Measurements from ENCODE around the gene ABLIM2.

Gene ABLIM2

DNA sequence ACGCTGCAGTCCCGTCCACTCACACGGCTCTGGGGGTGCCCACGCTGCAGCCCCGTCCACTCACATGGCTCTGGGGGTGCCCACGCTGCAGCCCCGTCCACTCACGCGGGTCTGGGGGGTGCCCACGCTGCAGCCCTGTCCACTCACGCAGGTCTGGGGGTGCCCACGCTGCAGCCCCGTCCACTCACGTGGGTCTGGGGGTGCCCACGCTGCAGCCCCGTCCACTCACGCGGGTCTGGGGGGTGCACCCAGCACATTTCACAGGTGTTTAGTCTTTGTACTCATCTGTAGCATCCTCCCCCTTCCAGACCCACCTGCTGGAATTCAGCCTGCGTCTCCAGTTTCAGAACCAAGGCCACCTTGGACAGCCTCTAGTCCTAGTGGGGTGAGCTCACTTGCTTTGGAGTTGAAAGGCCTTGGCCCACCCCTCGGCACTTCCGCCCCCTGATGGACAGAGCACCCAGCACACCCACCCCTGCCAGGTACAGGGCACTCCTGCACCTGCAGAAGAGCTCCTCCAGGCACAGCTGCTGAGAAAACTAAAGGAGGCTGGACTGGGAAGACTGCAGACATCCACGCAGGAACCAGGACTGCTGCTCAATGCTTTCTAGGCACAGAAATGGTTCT lies 73.0 kb downstream of the ABLIM2 start:
- no peak for DNase-seq

DNA sequence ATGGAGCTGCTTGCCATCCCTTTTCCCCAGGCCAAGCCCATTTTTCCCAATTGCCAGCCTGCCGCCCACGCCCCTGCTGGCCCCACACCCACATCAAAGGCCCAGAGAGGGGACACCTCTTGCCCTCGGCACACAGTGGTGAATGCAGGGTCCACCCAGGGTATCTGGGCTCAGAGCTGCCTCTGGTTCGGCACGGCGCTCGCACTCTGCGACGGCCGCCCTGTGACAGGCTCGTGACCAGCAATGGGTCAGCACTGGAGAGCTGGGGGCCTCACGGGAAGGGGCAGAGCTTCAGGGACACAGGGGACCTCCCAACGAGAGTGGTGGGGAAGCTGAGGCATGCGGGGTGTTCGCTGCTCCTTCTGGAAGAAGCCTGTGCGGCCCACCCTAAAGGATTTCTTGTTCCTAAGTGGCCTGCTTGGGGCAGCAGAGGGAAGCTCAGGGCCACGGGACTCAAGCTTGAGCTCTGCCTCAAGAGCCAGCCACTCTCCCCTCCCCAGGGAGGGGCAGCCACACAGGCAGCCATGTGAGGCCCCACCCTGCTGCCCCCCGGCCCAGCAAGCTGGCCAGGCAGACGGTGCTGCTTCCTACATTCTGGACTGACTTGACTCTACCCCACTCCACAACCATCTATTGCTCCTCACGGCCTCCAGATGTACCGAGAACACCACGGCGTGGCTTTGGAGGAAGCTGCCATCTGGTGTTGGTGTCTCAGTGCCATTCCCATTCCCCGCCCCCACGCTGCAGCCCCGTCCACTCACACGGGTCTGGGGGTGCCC lies 73.7 kb downstream of the ABLIM2 start:
- DNase-seq = no peak

DNA sequence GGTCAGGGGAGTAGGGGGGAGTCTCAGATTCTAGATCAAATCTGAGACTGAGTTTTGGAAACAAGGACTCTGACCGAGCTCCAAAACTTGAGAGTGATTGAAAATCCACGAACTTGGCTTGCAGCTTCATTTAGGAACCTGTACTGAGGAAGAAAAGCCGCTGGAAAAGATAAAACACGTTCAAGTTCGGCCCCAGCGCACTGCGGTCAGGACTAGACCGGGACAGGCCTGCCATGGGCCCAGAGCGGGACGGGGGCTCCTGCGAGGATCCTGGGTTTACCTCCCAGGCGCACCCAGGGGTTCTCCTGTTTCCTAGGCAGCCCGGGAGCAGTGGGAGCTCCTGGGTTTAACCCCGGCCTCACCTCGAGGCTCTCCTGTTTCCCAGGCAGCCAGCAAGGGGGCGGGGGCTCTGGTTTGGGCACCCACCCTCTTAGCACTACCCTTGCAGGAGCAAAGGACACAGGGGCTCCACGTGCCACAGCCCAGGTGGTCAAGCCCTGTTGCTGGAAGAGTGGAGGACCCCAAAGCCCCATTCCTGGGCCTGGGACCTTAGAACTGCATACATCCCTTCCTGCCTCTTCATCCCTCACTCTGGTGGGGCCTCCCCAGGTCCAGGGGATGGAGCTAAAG lies 74.5 kb downstream of the ABLIM2 start:
- DNase-seq = no peak

DNA sequence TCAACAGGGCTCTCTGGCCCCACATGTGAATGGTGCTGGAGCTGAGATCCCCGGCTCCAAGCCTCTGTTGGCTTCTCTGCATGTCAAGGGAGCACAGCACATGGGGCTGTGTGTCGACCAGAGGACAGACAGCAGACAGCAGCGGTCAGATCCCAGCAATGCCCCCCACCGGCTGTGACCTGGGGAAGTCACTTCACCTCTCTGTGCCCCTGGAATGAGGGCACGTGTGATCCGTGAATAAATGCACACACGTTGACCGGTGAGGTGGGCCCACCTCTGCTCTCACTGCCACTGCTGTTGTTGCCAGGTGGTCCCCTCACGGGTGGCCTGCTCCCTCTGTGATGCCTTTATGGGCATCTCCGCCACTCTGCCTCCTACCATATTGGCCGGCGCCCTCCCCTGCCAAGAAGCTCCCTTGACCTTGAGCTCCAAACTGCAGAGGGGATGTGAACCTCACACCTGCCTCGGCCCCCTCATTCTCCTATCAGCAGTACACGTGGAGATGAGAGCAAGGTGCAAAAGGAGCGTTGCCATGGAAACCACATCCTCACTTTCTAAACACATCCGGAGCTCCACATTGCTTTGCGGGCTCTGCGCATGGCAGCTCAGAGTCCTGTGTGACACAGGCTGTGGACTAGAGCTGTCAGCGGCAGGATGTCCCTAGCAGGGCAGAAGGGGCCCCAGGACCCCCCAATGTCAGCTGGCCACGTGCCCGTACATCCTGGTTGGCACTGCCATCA lies 75.4 kb downstream of the ABLIM2 start:
- DNase-seq = no peak

DNA sequence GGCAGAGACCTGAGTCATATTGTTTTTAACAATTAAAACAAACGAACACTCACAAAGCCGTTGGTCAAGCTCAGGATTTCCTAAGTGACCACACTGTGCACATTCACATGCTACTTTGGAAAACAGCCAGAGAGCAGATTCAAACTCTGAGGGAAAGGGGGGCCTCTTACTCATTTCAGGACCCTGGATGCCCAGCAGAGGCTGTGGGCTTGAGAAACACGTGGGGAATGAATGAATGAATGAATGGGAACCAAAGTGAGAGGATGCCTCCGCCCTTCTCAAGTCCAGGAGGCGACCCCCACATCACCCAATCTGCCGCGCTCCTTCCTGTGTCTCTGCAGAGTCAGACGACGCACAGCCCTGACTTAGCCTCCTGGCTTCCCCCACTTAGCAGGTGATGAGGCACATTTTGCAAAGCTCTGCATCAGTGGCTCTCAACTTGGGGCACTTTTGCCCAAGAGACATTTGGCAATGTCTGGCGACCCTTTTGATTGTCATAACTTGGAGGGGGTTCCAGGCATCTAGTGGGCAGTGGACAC lies 76.0 kb downstream of the ABLIM2 start:
- no peak for DNase-seq

DNA sequence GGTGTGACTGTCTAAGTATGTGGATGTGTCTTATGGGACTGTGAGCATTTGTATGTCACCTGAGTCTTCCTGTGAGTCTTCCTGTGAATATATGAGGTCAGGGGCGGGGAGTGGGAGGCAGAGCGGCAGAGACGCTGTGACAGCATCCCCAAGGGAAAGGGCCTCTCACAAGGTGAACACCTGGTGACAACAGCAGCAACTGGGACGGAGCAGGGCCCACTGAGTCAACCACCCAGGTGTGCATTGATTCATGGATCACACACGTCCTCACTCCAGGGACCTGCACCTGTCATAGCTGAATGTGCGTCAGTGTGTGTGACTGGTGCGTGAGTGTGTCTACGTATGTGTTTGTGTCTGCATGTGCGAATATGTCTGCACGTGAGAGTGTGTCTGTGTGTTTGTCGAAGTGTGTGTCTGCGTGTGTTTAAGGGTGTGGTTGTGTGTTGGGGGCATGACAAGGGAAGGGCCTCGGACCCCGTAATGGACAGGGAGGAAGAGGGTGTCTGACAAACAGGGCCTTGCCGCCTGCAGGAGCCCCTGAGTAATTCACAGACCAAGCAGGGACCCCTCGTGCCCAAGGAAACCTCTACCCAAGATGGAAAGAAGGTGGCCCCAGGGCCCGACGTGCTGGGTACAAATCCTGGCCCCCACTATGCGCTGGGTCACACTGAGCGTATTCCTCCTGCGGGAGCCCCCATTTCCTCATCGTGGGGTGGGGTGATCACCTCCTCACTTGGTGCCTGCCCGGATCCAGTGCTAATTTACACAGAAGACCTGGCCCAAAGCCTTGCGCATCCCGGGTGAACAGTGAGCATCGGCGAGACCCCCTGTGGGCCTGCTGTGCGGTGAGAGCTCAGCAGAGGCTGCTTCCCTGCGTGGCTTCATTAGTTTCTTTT lies 76.7 kb downstream of the ABLIM2 start:
- DNase-seq = no peak

DNA sequence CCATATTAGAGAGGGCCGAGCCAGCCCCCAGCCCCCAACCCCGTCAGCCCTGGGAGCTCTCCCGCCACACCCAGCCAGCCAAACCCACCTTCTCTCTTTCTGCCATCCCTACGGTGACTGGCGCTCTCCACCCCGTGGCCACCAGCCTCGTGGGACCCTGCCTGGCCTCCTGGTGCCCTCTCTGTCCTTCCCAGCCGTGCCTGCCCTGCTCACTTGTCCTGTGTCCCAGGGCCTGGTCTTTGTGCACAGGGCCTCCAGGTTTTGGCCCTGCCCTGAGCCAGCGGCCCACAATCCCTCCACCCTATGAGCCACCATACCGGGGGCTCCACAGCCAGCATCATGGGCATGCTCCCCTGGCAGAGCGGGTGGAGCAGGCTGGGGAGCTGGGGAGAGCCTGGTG lies 77.4 kb downstream of the ABLIM2 start:
- DNase-seq = no peak

DNA sequence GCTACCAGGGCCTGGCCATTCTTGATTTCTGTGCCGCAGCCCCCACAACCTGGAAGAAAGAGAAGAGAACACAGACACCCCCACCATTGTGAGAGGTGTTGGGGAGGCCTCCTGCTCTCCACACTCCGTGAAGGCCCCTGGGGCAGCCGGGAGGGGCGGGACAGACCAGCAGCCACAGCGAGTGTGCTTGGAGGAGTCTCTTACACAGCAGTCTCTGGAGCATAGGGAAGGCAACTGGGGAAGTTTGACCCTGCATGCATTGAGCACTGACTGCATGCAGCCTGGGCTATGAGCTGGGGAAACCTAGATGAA lies 77.9 kb downstream of the ABLIM2 start:
- DNase-seq = no peak

DNA sequence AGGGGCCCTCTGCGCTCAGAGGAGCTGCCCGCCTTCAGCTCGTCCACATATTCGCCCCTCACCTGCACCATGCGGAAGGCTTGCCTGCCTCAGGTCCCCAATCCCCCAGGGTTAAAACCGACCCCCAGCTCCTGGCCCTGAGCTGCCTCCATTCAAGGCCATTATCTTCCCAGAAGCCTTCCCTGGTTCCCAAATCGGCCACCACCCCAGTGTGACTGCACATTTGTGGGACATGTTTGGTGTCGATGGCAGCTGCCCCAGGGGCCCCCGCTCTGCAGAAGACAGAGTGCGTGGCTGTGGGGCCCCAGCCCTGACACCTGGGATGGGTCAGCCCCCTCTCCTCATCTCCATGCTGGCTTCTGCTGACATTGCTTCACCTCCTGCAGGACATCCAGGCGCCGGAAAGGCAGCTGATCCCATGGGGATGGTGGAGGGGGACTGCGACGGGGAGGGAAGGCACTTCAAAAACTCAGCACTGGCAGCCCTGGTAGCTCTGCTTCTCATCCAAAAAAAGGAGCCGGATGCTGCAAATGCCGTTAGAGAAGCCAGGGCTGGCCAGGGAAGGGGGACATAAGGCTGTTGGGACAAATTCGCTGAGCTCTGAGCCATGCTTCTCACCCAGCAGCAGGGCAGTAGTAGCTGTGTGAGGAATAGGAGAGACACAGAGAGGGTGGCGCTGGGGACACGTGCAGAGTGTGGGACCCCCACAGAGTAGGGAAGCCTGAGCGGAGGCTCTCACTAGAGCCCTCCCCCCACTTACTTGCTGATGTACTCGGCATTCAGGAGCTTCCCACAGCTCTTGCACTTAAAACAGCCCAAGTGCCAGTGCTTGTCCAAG lies 78.5 kb downstream of the ABLIM2 start:
- DNase-seq = no peak

DNA sequence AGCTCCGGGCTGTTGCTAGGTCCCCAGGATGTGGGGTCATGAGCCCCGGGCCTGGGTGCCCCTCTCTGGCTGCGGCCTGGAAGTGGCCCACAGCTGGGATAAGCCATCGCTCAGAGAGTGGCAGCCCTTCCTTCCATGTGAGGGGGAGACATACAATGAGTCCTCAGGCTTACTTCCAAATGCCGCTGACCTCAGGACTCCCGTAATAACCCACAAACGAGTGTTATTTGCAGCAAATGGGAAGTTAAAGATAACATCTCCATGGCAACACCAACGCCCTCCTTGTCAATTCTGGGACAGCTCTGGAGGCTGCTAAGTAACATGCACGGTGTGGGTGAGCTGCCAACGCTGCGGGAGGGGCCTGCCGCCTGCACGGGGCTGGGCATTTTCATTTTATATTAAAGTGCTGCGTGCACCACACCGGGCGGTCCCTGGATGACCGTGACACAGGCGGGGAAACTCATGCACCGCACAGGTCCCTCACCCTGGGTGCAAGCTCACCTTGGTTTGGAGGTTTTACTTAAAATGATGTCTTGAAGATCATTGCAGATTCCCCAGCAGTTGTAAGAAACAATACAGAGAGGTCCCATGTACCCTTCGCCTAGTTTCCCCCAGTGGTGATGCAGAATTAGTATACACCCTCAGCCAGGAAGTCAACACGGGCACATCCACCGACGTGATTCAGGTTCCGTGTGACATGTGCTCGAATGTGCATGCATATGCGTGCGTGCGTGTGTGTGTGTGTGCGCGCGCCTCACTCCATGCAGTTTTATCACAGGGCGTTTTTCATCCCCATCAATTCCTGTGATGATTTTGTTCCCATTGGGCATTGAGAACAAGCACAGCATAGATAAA lies 79.4 kb downstream of the ABLIM2 start:
- DNase-seq = no peak

DNA sequence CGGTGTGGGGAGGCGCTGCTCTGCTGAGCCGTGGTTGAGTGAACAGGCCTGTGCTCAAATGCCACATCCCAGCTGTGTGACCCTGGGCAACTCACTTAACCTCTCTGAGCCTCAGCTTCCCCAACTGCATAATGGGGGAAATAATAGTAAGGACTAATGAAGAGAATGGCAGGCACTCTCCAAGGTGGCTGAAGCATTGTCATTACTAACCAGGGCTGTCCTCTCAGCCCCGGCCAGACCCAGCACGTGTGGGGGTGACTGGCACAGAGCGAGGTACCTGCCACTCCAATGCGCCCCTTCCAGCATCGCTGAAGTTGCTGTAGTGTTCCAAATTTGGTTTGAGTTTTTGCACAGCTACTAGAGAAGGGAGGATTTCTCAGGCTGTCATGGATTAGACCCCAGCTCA lies 80.0 kb downstream of the ABLIM2 start:
- DNase-seq = no peak

DNA sequence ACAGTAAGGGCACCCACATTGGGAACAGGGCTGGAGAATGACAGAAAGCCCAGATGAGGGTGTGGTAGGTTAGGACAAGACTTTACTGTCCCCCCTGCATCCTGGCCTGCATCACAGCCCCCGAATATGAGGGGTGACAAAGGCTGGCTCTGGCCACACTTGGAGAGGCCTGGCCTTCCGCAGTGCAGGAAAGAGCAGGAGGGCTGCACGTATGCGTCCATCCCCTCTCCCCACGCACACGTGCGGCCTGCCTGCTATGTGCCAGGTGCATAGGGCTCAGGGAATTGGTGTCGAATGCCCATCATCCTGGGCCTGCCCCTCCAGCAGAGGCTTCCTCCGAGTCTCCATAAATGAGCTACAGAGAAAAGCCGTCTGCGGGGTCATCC lies 80.5 kb downstream of the ABLIM2 start:
- no peak for DNase-seq

DNA sequence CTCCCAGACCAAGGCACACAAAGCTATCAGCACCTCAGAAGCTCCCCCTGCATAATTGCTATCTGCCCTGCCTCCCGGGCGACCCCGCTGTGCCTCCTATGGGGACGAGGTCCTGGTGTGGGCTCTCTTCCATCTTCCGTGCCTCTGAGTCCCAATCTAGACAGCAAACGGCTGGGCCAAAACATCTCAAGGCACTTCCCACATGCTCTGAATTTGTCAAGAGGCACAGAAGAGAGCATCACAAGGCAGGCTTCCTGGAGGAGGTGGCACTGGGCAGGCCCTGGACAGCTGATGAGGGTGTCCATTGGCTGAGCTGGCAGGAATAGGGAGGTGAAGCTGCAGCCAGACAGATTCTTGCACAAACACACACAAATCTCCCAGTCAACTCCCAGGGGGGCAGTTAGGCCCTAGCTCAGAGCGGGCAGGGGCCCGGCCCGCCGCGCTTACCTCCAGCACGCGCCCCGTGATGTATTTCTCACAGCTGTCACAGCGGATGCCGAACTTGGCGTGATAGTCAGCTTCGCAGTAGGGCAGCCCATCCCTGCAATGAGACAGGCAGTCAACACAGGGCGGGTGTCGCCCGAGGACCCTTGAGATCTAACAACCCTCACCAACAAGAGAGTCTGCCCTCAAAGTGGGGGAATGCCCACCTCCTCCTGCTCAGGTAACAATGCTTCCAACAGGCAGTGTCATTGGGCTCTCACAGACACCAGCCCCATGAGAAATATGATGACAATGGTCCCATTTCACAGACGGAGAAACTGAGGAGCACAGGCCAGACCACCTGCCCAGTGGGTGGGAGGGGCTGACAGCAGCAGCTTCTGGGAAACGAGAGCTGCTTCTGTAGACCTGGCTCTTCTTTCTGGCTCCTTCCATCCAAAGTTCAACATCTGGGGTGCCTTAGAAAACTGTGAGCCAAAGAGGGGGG lies 81.2 kb downstream of the ABLIM2 start:
- no peak for DNase-seq

DNA sequence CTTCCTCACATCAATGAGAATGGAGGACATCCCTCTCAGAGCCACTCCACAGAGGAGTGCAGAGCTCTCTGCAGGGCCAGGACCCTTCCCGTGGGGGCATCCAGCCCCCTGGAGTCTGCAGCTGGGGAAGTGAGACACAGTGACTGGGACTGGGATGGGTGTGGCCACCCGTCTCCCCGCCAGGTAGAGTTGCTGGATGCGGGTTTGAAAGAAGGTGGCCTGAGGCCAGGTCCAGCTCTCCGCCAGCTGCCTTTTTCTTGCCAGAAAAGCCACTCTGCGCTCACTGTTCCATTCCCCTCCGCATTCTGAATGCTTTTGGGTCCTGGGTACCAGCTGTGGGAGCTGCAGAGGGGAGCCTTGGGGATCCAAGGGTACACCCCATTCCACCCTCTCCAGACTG lies 82.6 kb downstream of the ABLIM2 start:
- DNase-seq = no peak

DNA sequence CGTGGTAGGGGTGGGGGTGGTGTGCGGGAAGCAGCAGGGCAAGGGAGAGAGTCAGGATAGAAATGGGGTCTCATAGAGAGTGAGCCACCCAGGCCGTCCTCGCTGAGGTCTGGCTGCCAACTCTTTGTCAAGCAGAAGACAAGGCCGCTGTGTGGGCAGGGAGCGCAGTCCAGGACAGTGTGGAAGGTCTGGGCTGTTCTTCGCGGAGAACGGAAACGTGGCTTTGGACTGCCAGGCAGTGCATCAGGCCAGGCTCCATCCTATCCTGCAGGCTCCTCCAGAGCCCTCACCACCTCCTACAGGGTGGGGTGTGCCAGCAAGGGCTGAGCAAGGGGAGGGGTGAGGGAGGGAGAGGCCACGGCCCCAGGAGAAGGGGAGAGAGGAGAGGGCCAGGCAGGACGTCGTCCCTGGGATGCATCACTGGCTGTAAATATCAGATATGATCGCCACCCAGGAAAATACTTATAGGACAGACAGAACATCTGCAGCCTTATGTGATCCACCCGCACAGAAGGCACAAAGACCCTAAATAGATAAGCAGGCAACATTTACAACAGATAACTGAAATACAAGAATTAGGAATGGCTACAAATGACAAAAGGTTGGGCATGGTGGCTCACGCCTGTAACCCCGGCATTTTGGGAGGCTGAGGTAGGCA lies 85.3 kb downstream of the ABLIM2 start:
- no peak for DNase-seq

DNA sequence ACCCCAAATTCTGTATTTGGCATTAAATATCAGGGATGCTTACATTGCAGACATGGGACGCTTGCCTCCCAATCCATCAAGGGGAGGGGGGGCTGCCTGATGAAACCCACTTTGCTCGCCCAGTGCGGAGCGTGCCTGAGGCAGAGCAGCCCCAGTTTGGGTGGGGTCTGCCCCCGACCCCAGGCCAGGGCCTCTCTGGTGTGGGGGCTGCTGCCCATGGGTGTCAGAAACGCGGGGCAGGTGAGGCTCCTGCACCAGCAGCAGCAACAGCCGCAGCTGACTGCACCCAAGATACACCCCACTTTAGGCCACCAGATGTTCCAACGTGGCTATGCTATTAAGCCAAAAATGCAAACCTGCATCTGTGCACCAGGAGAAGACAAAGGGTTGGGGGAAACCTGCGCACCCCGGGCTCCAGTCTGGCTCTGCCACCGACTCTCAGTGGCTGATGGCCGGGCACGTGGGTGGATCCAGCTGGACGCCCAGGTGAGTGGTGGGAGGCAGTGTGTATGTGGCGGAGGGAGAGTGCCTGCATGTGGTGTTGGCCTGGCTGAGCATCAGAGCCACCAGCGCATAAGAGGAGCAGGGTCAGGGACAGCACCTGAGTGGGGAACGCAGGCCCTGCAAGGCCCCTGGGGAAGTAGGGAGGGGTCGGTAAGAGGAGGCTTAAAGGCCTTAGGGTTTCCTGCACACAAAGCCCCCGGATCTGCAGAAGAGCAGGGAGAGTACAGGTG lies 86.2 kb downstream of the ABLIM2 start:
- no peak for DNase-seq

DNA sequence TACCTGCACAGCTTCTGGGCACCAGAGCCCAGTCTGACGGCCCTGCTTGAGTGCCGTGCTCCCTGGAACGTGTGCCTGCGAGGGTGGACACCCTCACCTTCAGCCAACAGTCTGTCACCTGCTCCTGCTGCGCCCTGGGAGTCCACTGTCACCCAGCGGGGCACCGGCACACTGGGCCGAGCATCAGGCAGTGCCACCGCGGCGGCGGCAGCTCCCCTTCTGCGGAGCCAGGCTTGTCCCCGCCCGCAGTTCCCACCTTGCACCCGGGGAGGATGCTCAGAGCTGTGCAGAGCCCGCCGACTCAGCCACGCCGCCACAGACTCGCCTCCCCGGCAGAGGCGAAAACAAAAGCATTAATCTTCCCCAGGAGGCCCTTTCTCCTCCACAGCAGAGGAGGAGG lies 86.8 kb downstream of the ABLIM2 start:
- no peak for DNase-seq
